ENCODE results near the gene PRICKLE1.

Gene PRICKLE1

GRCh38 chr12:42484996-42485395 lies 104.5 kb downstream of the PRICKLE1 start:
- DNase-seq = no peak

DNA sequence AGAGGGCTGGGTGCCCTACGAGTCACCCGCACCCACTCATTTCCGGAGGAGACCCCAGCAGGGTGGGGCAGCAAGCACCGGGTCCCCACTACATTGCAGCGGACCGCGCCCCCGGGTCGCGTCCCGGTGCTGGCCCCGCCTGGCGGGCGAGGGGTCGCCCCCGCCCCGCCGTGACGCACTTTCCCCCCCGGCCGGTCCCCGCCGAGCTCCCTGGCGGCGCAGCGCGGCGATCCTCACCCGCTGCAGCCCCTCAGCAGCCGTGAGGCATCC lies 106.1 kb downstream of the PRICKLE1 start:
- peak; percentile 7 for DNase-seq

- peak; percentile 33 for DNase-seq
These were observed 106.6 kb downstream of the PRICKLE1 start for GRCh38 chr12:42482748-42483520.

GRCh38 chr12:42482041-42482747 lies 107.4 kb downstream of the PRICKLE1 start:
- DNase-seq = no peak

DNA sequence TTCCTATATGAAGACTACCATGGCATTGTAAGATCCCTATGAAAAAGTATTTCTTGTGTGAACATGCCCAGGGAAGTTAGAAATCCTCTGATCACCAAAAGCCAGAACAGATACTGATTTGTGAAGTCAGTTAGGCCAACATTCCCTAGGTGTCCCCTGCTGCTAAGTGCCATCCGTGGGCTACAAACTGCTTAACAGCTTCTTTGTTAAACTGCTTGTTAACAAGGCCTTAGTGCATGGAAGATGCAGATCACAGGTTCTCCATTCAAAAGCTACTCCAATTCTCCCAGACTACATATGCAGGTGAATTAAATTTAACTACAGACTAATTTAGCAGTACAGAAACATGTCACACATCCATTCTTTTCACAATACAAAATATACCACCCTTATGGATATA lies 108.2 kb downstream of the PRICKLE1 start:
- DNase-seq = no peak

DNA sequence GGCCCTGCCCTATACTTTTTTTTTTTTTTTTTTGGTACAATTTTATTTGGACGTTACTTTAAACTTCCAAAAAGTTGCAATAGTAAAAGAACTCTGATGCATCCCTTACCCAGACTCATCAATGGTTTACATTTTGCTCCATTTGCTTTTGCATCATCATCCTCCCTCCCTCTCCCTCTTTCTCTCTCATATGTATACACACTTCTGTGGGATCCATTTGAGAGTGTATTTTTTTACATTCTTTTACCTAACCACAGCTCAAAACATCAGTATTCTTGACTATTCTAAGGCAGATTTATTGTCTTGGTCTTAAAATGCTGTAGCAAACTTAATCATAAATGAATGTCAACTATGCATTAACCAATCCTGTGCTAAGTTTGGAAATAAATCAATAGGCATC lies 111.6 kb downstream of the PRICKLE1 start:
- no peak for DNase-seq

DNA sequence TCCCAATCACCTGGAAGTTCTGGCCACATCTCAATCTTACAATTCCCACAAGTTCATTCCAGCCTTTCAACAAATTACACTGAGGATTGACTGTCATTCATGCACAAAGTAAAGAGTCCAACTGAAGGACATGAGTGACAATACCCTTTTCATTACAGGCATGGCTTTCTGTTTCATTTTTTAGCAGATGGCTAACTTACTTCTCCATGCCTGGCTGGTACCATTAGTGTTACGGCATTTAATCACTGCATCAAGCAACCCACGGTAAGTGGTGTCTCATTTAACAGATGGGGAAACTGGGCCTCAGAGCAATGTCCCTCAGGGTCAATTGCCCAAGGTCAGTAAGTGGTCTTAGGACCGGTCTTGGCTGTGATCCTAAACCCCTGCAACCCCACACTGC lies 114.4 kb downstream of the PRICKLE1 start:
- DNase-seq = no peak

DNA sequence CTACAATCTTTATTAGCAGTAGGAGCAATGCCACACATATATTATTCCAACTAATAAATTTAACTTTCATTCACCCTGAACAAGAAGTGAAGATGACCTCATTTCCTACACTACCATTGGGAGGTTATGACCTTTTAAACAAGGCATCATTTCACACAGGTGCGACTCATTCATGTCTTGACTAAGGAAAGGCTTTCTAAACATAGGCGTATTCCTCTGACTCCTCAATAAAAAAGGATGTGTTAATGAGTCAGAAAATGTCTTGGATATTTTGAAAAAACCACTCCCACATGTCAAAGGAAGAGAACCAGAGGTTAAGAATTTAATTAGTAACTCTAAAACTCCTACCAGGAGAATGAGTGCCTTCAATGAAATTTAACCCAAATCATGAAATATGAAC lies 115.2 kb downstream of the PRICKLE1 start:
- no peak for DNase-seq

DNA sequence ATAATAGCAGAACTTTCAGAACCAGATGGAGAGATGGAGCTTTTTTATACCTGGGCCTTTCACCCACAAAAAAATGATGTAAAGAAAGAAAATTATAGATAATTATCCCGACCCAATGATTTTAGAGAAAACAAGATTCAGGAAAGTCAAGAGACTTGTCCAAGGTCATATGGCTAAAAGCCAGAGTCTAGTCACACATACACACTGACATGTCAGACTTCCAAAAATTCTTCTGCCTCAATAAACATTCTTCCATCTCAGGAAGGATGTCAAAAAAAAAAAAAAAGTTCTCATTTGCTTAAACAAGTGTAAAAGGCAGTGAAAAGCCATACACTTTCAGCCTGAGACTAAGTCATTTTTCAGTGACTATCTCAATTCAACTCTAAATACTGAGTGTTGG lies 116.0 kb downstream of the PRICKLE1 start:
- DNase-seq = no peak

DNA sequence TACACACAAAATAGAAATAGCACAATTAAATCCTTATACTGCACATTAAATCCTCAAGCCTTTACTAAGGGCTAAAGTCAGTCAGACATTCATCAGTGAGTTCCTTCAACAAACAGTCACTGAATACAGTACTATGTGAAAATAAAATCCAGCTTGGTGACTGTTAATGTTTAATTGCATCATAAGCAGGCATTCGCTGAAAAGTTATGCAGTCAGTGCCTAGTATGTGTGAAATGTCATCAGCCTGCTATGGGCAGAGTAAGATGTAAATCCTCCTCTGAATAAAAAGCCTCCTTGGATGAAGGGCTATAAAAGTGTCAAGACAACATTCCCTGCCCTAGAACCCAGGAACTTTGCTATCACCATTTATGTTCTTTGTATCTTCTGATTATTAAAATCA lies 116.4 kb downstream of the PRICKLE1 start:
- no peak for DNase-seq

- no peak for DNase-seq
These were observed 117.2 kb downstream of the PRICKLE1 start for GRCh38 chr12:42472376-42472775.

- DNase-seq = no peak
These were observed 120.0 kb downstream of the PRICKLE1 start for GRCh38 chr12:42469355-42470175.

GRCh38 chr12:42468921-42469320 lies 120.6 kb downstream of the PRICKLE1 start:
- no peak for DNase-seq

DNA sequence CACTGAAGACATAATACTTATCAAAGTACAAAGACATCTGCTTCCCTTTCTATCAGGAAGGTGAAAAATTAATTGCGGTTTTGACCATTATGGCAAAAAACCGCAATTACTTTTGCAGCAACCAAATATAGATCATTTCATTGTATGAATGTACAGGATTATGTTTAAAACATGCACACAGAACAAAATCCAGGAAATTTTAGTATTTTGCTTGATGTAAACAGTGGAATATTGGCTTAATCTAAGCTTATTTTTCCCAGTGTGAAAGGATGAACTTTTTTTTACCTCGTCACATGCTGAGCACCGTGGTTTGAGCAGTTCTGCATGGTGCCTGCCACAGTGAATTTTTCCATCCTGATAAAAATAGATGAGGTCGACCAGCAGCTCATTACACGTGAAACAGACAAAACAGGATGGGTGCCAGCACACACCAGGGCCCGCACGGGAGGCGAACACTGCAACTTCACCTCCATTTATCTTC lies 121.2 kb downstream of the PRICKLE1 start:
- DNase-seq = no peak

DNA sequence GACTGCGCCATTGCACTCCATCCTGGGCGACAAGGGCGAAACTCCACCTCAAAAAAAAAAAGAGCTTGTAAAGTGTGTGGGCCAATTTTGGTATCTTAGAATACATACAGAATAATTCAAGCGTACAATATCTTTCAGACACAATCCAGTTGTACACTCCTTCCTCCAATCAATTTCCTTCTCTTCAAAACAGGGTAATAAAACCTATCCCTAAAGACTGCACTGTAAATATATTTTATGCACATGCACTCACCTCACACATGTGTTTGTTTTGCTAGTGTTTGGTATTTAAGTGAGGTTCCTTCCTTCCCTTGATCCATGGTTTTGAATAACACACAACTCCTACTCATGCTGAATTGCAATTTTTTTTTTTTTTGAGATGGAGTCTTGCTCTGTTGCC lies 125.9 kb downstream of the PRICKLE1 start:
- DNase-seq = no peak

DNA sequence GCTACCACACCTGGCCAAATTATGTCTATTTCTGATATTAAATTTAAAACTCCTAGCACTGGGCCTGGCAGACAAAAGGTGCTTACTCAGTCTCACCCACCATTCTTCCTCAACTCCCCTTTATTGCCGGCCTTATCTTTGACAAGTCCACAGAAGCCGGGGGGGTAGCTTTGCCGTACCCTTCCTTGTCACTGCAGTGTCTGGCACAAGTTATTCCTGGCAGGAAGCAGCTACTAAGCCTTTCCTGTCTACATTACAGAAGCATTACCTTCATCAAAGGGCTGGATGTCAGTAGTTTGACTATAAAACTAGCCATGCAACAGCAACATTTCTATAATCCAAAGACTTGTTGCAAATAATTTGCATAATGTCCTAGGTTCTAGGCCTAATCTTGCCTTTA lies 127.1 kb downstream of the PRICKLE1 start:
- DNase-seq = no peak

GRCh38 chr12:42459336-42459847 lies 130.2 kb downstream of the PRICKLE1 start:
- DNase-seq = no peak

DNA sequence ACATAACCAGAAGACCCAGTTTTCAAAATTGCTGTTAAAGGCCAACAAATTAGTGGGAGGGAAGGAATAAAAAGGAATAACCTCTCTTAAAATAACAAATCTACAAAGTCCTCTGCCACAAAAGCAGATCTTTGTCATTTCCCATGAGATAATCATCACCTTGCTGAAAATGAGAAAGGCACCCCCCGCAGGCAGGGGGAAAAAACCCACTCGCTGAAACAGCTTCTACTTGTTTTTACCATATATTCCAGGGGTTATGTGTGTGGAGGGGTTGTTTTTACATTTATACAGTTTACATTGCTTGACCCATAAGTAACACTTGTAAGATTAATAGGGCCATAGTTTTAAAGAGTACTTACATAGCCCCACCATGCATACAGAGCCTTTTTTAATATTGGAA lies 131.0 kb downstream of the PRICKLE1 start:
- DNase-seq = no peak

GRCh38 chr12:42450248-42450647 lies 139.3 kb downstream of the PRICKLE1 start:
- DNase-seq = no peak

DNA sequence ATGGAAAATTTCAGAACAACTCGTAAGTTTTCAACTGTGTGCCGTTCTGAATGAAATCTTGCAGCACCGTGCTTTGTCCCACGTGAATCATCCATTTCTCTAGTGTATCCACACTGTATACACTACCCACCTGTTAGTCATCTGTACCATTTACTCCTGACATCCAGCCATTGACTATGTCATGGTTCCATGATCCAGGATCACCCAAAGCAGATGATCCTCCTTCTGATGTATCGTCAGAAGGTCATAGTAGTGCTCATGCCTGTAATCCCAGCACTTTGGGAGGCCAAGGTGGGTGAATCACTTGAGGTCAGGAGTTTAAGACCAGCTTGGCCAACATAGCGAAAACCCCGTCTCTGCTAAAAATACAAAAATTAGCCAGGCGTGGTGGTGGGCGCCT lies 140.7 kb downstream of the PRICKLE1 start:
- no peak for DNase-seq

DNA sequence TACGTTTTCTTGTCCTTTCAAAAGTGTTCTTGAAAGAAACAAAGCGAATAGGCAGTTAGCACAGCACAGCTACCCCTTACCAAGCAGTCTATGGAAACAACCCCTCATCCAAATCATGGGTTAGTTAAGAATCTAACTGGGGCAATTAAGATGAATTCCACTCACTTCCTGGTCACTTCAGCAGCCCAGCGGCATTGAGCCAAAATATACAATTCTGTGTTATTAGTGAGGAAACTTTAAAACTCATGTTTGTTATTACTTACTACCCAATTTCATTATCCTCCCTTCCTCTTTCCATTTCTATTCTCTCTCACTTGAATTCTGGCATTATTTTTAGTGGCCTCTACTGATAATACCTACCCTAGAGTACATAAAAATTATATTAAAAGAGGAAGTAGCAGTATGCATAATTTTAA lies 142.2 kb downstream of the PRICKLE1 start:
- DNase-seq = no peak

DNA sequence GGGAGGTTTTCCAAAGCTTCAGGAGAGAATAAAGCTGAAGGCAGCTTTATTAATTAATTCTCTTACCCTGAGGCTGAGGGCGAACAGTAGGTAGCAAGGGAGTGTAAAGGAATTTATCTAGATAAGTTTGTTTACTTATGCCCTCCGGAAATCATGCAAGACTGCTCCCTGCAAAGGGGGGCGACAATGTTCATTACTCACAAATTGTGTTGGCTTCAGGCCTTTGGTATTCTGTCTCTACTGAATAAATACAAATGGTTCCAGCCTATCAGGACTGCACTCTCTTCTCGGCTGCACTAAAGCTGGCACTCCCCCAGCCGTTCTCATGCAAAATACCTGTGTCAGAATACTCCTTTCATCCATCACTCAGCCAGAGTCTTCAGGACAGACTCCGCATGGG lies 142.8 kb downstream of the PRICKLE1 start:
- DNase-seq = no peak

GRCh38 chr12:42445891-42446290 lies 143.7 kb downstream of the PRICKLE1 start:
- DNase-seq = no peak

All from stimulated activated naive CD4-positive, alpha-beta T cell treated with Interleukin-2 at 50 U/mL for 16 hours (primary cell).